ENCODE measurements around the gene MRPL43.
A peak's percentile ranks its signal among the peaks of the same experiment; 100 is the strongest.

MRPL43 gene

DNA sequence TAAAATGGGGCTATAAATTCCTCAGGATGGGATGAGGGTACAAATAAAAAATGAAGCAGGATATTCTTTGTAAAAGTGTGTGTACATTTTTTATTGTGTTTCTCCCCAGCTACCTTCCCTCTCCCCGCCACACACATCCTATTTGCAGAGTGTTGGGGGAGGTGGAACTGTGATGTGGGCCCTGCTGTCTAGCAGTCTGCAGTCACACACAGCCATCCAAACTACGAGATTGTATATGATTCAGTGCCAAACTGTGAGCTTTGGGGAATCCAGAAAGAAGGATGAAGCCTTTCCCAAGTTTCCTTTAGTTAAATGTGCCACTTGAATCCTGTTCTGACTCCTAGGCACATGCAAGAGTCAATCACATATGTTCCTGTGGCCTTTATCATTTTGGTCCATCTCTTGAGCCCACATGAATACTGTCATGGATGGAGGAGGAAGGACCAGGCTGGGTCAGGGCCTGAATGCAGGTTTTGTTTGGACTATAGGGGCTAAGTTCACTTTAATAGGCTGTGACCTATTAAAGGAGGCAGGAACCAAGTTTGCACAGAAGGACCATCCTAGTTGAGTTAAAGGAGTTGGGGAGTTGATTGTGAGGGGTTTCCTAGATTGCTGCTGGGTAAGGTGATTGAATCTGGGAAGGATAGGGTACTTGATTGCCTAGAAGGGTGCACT lies 19.1 kb downstream of the MRPL43 start:
- DNase-seq, result no peak
- no peak for TF ChIP-seq POLR2A (IDR thresholded peaks at IDR 0.05; ENCODE audit: low read length)
- TF ChIP-seq GATA1 (IDR thresholded peaks at IDR 0.05; ENCODE audit: low read depth, low read length), result no peak

DNA sequence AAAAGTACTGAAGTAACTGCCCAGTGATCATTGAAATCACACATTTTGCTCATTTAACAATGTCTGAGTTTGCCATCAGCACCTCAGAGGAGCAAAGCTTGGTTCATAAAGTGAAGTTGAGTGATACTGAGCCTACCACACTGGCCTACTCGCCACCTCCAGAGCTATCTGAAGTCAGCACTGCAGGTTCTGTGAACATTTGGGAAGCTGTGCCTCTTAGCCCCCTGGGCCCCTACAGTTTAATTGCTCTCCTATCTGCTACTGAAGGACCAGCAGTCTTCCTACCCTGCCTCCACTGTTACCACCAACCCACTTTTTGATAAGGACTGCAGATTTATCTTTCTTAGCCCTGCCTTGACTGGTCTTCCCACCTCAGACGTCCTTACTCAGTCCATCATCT lies 20.0 kb downstream of the MRPL43 start:
- peak in 1 of 2 experiments; percentile 22 for DNase-seq
- TF ChIP-seq POLR2A (IDR thresholded peaks at IDR 0.05; ENCODE audit: low read length) (no peak), GATA1 (IDR thresholded peaks at IDR 0.05; ENCODE audit: low read depth, low read length) (no peak)

DNA sequence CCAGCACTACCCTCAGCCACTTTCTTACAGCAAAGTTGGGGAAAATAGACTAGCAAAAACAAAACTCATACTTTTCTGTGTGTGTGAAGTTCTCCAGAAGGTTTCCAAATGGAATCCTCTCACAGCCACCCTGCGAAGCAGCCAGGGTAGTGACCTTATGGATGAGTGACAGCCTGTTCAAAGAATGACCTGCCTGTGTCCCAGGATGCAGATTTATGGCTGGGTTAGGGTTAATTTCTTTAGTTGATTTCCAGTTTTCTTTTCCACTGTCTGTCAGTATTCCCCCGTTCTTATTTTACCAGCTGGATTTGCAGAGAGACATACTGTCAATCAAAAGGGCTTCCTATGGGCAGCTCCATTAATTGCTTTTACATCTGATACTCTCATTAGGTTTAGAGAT lies 20.4 kb downstream of the MRPL43 start:
- no peak for DNase-seq
- TF ChIP-seq POLR2A (IDR thresholded peaks at IDR 0.05; ENCODE audit: low read length), result no peak
- no peak for TF ChIP-seq GATA1 (IDR thresholded peaks at IDR 0.05; ENCODE audit: low read depth, low read length)

DNA sequence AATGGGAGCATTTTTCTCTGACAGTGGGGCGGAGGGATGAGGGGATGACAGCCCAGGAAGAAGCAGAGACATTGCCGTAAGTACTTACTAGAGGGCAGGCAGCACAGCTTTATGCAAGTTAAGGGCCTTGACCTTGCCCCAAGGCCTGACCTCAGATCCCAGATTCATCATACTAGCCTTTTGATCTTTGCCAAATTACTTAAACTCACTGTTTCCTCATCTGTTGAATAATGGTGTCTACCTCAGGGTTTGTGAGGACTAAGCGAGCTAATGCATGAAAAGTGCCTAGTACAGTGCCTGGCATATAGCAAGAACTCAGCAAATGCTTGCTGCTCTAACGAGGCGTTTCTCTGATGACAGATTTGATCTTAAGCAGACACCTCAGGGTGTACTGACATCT lies 21.5 kb downstream of the MRPL43 start:
- TF ChIP-seq GATA1 (IDR thresholded peaks at IDR 0.05; ENCODE audit: low read depth, low read length) (no peak), POLR2A (IDR thresholded peaks at IDR 0.05; ENCODE audit: low read length) (no peak)
- DNase-seq, result no peak

DNA sequence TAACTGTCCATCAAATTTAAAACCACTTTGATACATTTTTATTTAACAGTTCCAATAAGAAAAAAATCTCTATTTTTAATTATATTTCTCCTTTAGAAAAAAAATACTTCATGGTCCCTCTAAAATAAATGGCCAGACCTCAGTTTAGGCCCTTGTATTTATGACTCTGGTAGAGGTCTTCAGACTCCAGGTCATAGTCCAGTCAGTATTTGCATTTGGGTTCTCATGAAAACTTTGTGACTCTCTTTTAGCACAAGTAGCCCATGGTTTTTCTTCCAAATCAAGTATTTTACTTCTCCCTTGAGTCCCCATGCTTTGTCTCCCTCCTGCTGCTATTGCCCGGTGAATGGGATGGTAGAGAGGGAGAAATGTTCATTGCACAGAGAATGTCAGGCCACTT lies 23.5 kb downstream of the MRPL43 start:
- no peak for DNase-seq
- TF ChIP-seq POLR2A (IDR thresholded peaks at IDR 0.05; ENCODE audit: low read length), result no peak
- TF ChIP-seq GATA1 (IDR thresholded peaks at IDR 0.05; ENCODE audit: low read depth, low read length), result no peak

DNA sequence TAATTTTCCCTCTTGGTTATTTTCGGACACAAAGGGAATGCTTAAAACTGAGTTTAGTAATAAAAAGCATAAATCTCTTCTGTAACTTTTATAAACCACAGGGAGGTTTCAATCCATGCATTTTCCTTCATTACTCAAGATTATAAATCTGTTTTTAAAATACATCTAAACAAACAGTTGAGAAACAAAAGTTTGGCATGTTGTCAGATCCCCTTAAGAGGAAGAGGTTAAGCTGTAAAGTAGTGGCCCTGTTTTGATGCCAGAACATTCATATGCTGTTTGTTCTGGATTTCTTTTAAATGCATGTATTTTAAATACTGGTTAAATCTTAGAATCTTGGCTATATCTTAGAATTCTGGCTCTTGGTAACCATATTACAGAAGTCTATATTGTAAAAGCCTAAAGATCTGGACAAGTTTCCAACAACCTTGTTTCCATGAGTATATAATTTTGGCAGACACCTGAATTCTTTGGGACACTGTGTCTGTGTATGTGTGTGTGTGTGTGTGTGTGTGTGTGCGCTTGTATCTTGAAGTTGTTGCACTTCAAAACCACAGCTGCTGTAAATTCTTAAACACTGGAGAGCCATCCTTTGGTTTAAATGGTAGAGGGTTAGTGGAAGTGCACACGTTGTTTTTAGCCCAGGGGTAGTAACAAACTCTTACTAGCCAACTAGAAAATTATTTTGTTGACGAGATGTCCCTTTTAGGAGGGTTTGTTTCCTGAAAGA lies 24.8 kb downstream of the MRPL43 start:
- DNase-seq, result no peak
- no peak for TF ChIP-seq GATA1 (IDR thresholded peaks at IDR 0.05; ENCODE audit: low read depth, low read length)
- no peak for TF ChIP-seq POLR2A (IDR thresholded peaks at IDR 0.05; ENCODE audit: low read length)

DNA sequence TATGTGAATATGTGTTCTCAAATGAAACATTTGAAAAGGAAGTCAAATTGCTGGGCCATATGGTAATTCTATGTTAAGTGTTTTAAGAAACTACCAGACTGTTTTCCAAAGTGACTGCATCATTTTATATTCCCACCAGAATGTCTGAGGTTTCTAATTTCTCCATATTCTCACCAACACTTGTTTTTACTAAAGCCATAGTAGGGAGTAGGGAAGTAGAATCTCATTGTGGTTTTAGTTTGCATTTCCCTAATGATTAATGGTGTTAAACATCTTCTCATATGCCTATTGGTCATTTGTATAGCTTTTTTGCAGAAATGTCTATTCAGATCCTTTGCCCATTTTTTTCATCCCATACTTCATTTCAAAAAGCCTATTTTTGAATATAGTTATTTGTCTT lies 27.0 kb downstream of the MRPL43 start:
- no peak for TF ChIP-seq GATA1 (IDR thresholded peaks at IDR 0.05; ENCODE audit: low read depth, low read length)
- TF ChIP-seq POLR2A (IDR thresholded peaks at IDR 0.05; ENCODE audit: low read length), result no peak
- no peak for DNase-seq

DNA sequence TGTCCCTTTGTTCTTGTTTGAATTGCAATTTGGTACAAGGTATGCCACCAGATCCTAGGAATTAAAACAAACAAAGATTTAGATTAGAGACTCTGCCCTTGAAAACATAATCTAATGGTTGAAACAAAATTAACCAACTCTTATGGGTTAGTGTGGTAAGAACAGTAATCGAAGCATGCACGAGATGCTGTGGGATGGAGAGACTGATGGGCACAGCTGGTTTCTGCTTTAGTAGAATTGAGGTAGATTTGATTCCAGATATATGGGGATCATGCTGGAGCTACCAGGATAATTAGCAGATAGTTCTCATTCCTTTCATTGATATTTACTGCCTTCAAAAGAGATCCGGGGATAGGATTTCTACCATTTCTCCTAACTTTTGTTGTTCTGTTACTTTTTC lies 38.4 kb downstream of the MRPL43 start:
- no peak for TF ChIP-seq GATA1 (IDR thresholded peaks at IDR 0.05; ENCODE audit: low read depth, low read length)
- no peak for TF ChIP-seq POLR2A (IDR thresholded peaks at IDR 0.05; ENCODE audit: low read length)
- DNase-seq, result no peak

DNA sequence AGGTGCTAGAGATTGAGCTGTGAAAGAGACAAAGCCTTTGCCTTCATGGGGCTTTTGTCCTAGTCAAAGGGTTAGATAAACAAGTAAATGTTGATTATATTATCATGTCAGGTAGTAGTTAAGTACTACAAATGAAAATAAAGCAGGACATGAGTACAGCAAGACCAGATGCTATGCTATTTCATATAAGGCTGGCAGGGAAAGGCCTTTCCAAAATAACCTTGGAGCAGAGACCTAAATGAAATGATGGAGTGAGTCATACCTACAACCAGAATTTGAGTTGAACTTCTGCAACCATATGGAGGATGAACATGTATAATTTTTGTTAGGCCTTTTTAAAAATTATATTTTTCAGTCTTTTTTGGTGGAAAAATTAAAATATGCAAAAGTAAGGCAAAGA lies 41.5 kb downstream of the MRPL43 start:
- DNase-seq, result no peak
- TF ChIP-seq POLR2A (IDR thresholded peaks at IDR 0.05; ENCODE audit: low read length) (no peak), GATA1 (IDR thresholded peaks at IDR 0.05; ENCODE audit: low read depth, low read length) (no peak)

DNA sequence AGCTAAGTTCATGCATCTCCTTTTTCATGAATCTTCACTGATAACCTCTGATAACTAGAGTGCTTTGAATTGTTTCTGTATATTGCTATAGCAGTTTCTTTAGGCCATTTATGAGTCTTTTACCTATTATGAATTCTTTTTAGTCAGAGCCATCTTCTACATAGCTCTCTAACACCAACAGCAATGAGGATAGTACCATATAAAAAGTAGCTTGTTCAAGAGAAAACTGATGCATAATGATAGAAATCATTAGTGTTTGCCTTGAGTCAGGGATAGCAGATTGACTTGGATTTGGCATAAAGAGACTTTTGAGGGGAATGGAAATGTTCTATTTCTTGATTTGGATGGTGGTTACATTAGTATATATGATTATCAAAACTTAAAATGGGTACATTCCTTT lies 43.8 kb downstream of the MRPL43 start:
- no peak for TF ChIP-seq GATA1 (IDR thresholded peaks at IDR 0.05; ENCODE audit: low read depth, low read length)
- DNase-seq, result no peak

DNA sequence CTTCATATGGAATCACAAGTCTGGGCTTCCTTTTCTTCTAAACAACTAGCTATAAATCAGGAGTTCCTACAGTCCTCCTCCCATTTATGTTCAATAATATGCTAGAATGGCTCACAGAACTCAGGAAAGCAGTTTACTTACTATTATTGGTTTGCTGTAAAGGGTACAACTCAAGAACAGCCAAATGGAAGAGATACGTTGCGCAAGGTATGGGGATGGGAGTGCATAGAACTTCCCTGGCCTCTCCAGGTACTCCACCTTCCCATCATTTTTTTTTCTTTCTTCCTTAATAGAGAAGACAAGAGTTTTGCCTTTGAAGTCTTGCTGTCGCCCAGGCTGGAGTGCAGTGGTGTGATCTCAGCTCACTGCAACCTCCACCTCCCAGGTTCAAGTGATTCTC lies 45.1 kb downstream of the MRPL43 start:
- TF ChIP-seq GATA1 (IDR thresholded peaks at IDR 0.05; ENCODE audit: low read depth, low read length) (no peak), POLR2A (IDR thresholded peaks at IDR 0.05; ENCODE audit: low read length) (no peak)
- no peak for DNase-seq

DNA sequence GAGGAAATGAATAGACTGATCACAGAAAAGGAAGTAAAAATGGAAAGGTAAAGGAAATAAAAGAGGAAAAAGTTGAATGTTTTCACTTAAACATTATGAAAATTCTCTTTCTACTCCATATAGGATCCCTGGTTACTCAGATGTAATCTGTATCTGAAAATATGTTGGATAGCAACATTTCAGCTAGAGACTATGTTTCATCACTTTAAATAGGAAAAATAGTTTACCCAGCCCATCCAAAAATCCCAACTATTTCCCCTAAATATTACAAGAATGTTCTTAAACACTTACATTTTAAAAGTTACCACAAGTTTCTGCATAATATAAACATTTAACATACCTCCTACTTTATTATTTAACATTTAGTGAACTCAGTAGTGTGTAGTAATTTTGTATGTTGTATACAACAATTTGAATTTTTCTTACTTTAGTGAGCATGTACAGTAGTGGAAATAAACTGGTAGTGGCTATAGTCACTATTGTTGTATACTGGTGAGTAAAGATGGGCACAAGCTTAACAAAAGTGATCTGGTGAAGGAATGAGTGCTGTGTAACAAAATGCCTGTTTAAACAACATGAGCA lies 47.4 kb downstream of the MRPL43 start:
- DNase-seq, result no peak
- TF ChIP-seq POLR2A (IDR thresholded peaks at IDR 0.05; ENCODE audit: low read length) (no peak), GATA1 (IDR thresholded peaks at IDR 0.05; ENCODE audit: low read depth, low read length) (no peak)
